ENCODE measurements around the gene HSD3B1.

- TF ChIP-seq CTCF (IDR thresholded peaks at IDR 0.05) (no peak), POLR2A (IDR thresholded peaks at IDR 0.05) (no peak)
Observed at GRCh38 chr1:119472819-119473175, 34.2 kb upstream of the HSD3B1 start.

Measured in adrenal gland (tissue), 5 donors.